Measurements from ENCODE around the gene LPP. TPM values are rescaled to one million over a fixed set of nuclear protein-coding genes. Genes with fewer than 3 reads are reported as not detected.
A peak's percentile ranks its signal among the peaks of the same experiment; 100 is the strongest.

LPP gene
- total and polyA plus RNA-seq, 2 donors (not counting 1 experiment from before 2014, with no cell fraction given) = 7.6 to 81.7 TPM

DNA sequence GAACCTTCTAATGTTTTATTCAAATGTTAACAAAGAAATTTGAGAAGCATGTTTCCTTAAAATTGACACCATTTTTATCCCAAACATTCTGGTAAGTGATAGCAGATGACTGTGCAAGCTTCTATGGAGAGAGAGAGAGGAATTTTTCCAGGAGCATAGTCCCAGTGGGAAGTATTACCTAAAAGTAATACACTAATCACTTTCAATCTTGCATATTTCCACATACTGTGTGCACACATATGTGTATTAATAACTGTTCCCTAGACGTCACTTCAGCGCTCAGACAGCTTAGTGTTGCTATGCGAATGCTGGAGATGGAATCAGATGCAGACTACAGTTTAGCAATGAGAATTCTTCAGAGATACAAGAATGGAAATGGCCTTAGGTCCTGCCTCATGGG lies 593.5 kb downstream of the LPP start:
- no peak overlapping the region for H3K4me3 ChIP-seq (ENCODE audit: control extremely low read depth in 1 of 5, extremely low read depth in 1 of 5, insufficient read depth in 1 of 5, low read depth in 2 of 5, low read length in 4 of 5)
- no peak for DNase-seq
- H3K4me1 ChIP-seq (ENCODE audit: control insufficient read depth in 2 of 2, insufficient read depth in 2 of 2, low read length in 2 of 2) = peaks cover 1 to 3% of the 10 kb centered on the region in 2 donors
- H3K27me3 ChIP-seq (replicated peaks in 1 of 4; ENCODE audit: control extremely low read depth in 1 of 4, control insufficient read depth in 3 of 4, insufficient read depth in 4 of 4, low read length in 3 of 4) = no peaks in the 10 kb centered on the region
- H3K36me3 ChIP-seq (replicated peaks in 1 of 2; ENCODE audit: control extremely low read depth in 1 of 2, control insufficient read depth in 1 of 2, extremely low read depth in 1 of 2, insufficient read depth in 2 of 2, low read length in 1 of 2) = no peaks in the 10 kb centered on the region
- no peak for ATAC-seq (ENCODE audit: low read depth)
- no peak overlapping the region for H3K27ac Mint-ChIP-seq
- TF ChIP-seq, protein P1, sequence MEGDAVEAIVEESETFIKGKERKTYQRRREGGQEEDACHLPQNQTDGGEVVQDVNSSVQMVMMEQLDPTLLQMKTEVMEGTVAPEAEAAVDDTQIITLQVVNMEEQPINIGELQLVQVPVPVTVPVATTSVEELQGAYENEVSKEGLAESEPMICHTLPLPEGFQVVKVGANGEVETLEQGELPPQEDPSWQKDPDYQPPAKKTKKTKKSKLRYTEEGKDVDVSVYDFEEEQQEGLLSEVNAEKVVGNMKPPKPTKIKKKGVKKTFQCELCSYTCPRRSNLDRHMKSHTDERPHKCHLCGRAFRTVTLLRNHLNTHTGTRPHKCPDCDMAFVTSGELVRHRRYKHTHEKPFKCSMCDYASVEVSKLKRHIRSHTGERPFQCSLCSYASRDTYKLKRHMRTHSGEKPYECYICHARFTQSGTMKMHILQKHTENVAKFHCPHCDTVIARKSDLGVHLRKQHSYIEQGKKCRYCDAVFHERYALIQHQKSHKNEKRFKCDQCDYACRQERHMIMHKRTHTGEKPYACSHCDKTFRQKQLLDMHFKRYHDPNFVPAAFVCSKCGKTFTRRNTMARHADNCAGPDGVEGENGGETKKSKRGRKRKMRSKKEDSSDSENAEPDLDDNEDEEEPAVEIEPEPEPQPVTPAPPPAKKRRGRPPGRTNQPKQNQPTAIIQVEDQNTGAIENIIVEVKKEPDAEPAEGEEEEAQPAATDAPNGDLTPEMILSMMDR (IDR thresholded peaks at IDR 0.05) = no peak
- TF ChIP-seq EZH2 (IDR thresholded peaks at IDR 0.05; ENCODE audit: borderline replicate concordance, insufficient read depth, low read depth, low read length, poor library complexity, severe bottlenecking) = no peak
- intact Hi-C loops (cut with micrococcal nuclease) = loop anchor here (10.0 kb wide), 1 partner anchor 773 kb away; no protein-coding TSS in a partner anchor
- H3K27me3 Mint-ChIP-seq = no peaks in the 10 kb centered on the region
- CTCF ChIA-PET = interaction anchor here (1.6 to 10.2 kb wide), 2 partner anchors 60 to 1008 kb away, joined by 4 to 111 read pairs; no protein-coding TSS in a partner anchor
- no peaks in the 10 kb centered on the region for H3K79me2 ChIP-seq (ENCODE audit: control insufficient read depth, insufficient read depth, low read length)
- no peak overlapping the region for H3K4me3 Mint-ChIP-seq
- H3K9me3 Mint-ChIP-seq (ENCODE audit: insufficient read depth) = no peaks in the 10 kb centered on the region
- H3K4me2 ChIP-seq (replicated peaks; ENCODE audit: low read depth, low read length, poor library complexity, severe bottlenecking) = no peak overlapping the region
- no CpG with 5 or more reads among the region's 3 CpGs for WGBS (ENCODE audit: insufficient coverage)
- H3K27ac ChIP-seq (ENCODE audit: low read length in 2 of 2) = no peak overlapping the region
- H3K4me1 Mint-ChIP-seq = peaks cover 6% of the 10 kb centered on the region
- no peaks in the 10 kb centered on the region for H3K9me3 ChIP-seq (ENCODE audit: control extremely low read depth in 1 of 3, control insufficient read depth in 2 of 3, insufficient read depth in 1 of 3, low read length in 2 of 3)
- no peaks in the 10 kb centered on the region for H4K20me1 ChIP-seq (ENCODE audit: control insufficient read depth, insufficient read depth, low read length, poor library complexity, severe bottlenecking)
- POLR2A ChIA-PET = no interaction called here
- H2AFZ ChIP-seq (ENCODE audit: insufficient read depth, low read depth, low read length, poor library complexity, severe bottlenecking) = no peak overlapping the region
- no peak overlapping the region for H3K9ac ChIP-seq (ENCODE audit: low read length)

DNA sequence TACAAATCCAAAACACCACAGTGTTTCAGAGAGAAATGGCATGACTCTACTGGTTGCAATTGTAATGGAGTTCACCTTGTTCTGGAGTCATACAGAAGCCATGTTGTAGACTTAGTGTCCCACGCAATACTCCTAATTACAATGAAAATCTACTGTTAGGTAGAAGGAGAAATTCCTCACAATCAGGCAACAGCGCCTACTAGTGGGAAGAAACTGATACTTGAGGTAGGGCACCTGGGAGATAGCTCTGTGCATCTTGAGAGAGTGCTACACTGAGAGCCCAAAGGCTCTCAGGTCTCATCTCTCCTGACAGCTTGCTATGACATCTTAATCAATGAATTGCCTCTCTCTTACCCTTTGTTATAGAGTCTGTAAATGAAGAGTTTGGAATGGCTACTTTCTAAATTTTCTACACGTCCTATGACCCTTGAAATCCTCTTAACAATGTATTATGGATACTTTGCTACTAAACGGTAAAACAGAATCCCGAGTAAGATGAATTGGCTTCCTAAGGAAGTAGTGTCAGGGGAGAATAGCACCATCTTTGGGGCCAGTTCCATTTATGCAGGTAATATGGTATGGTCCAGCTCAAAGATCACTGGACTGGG lies 595.2 kb downstream of the LPP start:
- no peaks in the 10 kb centered on the region for H3K36me3 ChIP-seq (replicated peaks in 1 of 2; ENCODE audit: control extremely low read depth in 1 of 2, control insufficient read depth in 1 of 2, extremely low read depth in 1 of 2, insufficient read depth in 2 of 2, low read length in 1 of 2)
- peaks cover 18 to 20% of the 10 kb centered on the region in 2 donors for H3K4me1 ChIP-seq (ENCODE audit: control insufficient read depth in 2 of 2, insufficient read depth in 2 of 2, low read length in 2 of 2)
- POLR2A ChIA-PET = interaction anchor here (0.6 kb wide), 1 partner anchor 457 kb away, joined by 3 read pairs; no protein-coding TSS in a partner anchor
- WGBS (ENCODE audit: insufficient coverage) = 83% methylated on average over 2 of the region's 5 CpGs
- no peak for TF ChIP-seq EZH2 (IDR thresholded peaks at IDR 0.05; ENCODE audit: borderline replicate concordance, insufficient read depth, low read depth, low read length, poor library complexity, severe bottlenecking)
- TF ChIP-seq, protein P1 (IDR thresholded peaks at IDR 0.05) = peak; percentile 76
- H3K4me2 ChIP-seq (replicated peaks; ENCODE audit: low read depth, low read length, poor library complexity, severe bottlenecking) = no peak overlapping the region
- H3K9ac ChIP-seq (ENCODE audit: low read length) = no peak overlapping the region
- Mint-ChIP-seq H3K4me1 (peaks cover 22% of the 10 kb centered on the region), H3K27me3 (no peaks in the 10 kb centered on the region), H3K9me3 (ENCODE audit: insufficient read depth) (no peaks in the 10 kb centered on the region), H3K27ac (no peak overlapping the region), H3K4me3 (no peak overlapping the region)
- no peaks in the 10 kb centered on the region for H3K79me2 ChIP-seq (ENCODE audit: control insufficient read depth, insufficient read depth, low read length)
- no peak overlapping the region for H3K27ac ChIP-seq (ENCODE audit: low read length in 2 of 2)
- H3K27me3 ChIP-seq (replicated peaks in 1 of 4; ENCODE audit: control extremely low read depth in 1 of 4, control insufficient read depth in 3 of 4, insufficient read depth in 4 of 4, low read length in 3 of 4) = no peaks in the 10 kb centered on the region
- DNase-seq (peak; percentile 65), ATAC-seq (ENCODE audit: low read depth) (no peak)
- no peaks in the 10 kb centered on the region for H4K20me1 ChIP-seq (ENCODE audit: control insufficient read depth, insufficient read depth, low read length, poor library complexity, severe bottlenecking)
- no peak overlapping the region for H2AFZ ChIP-seq (ENCODE audit: insufficient read depth, low read depth, low read length, poor library complexity, severe bottlenecking)
- CTCF ChIA-PET = interaction anchor here (0.6 to 10.2 kb wide), 24 partner anchors 9 to 1009 kb away, joined by 3 to 111 read pairs (median 4); partner anchors contain the start of gene BCL6
- intact Hi-C loops (cut with micrococcal nuclease) = loop anchor here (1.0 to 10.0 kb wide), 2 partner anchors 774 to 1007 kb away; no protein-coding TSS in a partner anchor
- H3K4me3 ChIP-seq (ENCODE audit: control extremely low read depth in 1 of 5, extremely low read depth in 1 of 5, insufficient read depth in 1 of 5, low read depth in 2 of 5, low read length in 4 of 5) = no peak overlapping the region
- H3K9me3 ChIP-seq (ENCODE audit: control extremely low read depth in 1 of 3, control insufficient read depth in 2 of 3, insufficient read depth in 1 of 3, low read length in 2 of 3) = no peaks in the 10 kb centered on the region
